K562 (cell line): ENCODE measurements around the gene TBC1D16. TPM values are rescaled to one million over a fixed set of nuclear protein-coding genes. Genes with fewer than 3 reads are reported as not detected.

Source experiments
- ATAC-seq: fragments of 200-7000 bp; cut with Tn5 transposase; 3 replicates; pipeline ENCODE4 v1.9.1; 2020; ENCODE audit warnings: moderate library complexity
- BruUV-seq: library from RNA; stranded (reverse); fragments of 400-500 nt; replicated peaks from 2 replicates; lab custom pipeline; 2021; lab: Mats Ljungman, UMichigan
- CTCF ChIA-PET: fragments of 300-600 bp; formaldehyde crosslinking; extraction: SDS; loops from one replicate; lab custom pipeline; 2021; ENCODE audit warnings: low intra/inter-chr PET ratio; lab: Yijun Ruan, JAX
- POLR2A ChIA-PET: fragments of 300-600, 350-650 bp; sonication (Branson Sonifier 250); formaldehyde crosslinking; extraction: SDS; loops from one replicate; lab custom pipeline; 2021; ENCODE audit warnings: antibody characterized with exemption, inconsistent platforms; lab: Yijun Ruan, JAX
- DNase-seq, 4 experiments: peaks; one replicate each; pipeline versions ENCODE4 v3.0.0 to v3.0.0-alpha.2; 2011 to 2018; ENCODE audit warnings: low spot score in 3 of 4, mixed read lengths in 3 of 4; ENCODE audit errors: extremely low read depth in 1 of 4
- FAIRE-seq: peaks from 2 replicates; lab custom pipeline; 2011; peaks lifted over from hg19 to GRCh38; lab: Jason Lieb, UNC
- H2AFZ ChIP-seq: 2 replicates; pipeline ENCODE4 v1.6.0; 2011; ENCODE audit warnings: low read depth, low read length, control low read depth, inconsistent platforms
- H3K27ac ChIP-seq: fragments of 200-600 bp; 3 replicates; pipeline ENCODE4 v1.8.0; 2011; ENCODE audit warnings: low read depth, mild to moderate bottlenecking, control low read depth, inconsistent platforms, low read length, moderate library complexity, mixed read lengths; ENCODE audit errors: extremely low read depth
- H3K27me3 ChIP-seq, 2 experiments: fragments of 300-600 bp in 1 of 2; 2 replicates in 1 of 2; 3 replicates in 1 of 2; pipeline versions ENCODE4 v1.6.0 to v1.8.0; 2011; ENCODE audit warnings: inconsistent platforms in 2 of 2, low read length in 2 of 2, mild to moderate bottlenecking in 1 of 2, mixed read lengths in 1 of 2, moderate library complexity in 1 of 2; ENCODE audit not compliant: control insufficient read depth in 2 of 2, insufficient read depth in 2 of 2
- H3K36me3 ChIP-seq: fragments of 300-600 bp; 3 replicates; pipeline ENCODE4 v1.8.0; 2011; ENCODE audit warnings: mild to moderate bottlenecking, low read length, inconsistent platforms; ENCODE audit not compliant: control insufficient read depth, insufficient read depth
- H3K4me1 ChIP-seq, 2 experiments: fragments of 200-600 bp in 1 of 2; replicated peaks in 1 of 2; 2 replicates in 1 of 2; 3 replicates in 1 of 2; pipeline versions ENCODE4 v1.5.1 to v1.8.0; 2011; ENCODE audit warnings: inconsistent platforms in 2 of 2, low read length in 2 of 2, mild to moderate bottlenecking in 1 of 2, mixed read lengths in 1 of 2, moderate library complexity in 1 of 2; ENCODE audit not compliant: control insufficient read depth in 2 of 2, insufficient read depth in 2 of 2
- H3K4me2 ChIP-seq: 2 replicates; pipeline ENCODE4 v1.6.1; 2011; ENCODE audit warnings: low read length, control low read depth, inconsistent platforms, mixed read lengths; ENCODE audit not compliant: insufficient read depth
- H3K4me3 ChIP-seq: fragments of 200-600 bp; sonication (generic), shearing (Covaris generic); 2 replicates; pipeline ENCODE4 v1.5.1; 2016; ENCODE audit warnings: control low read depth, inconsistent platforms
- H3K79me2 ChIP-seq: fragments of 200-600 bp; 3 replicates; pipeline ENCODE4 v1.8.0; 2011; ENCODE audit warnings: low read length, inconsistent platforms; ENCODE audit not compliant: control insufficient read depth, insufficient read depth
- H3K9ac ChIP-seq, 2 experiments: 2 replicates each; pipeline versions ENCODE4 v1.6.0 to v1.6.1; 2011; ENCODE audit warnings: low read depth in 2 of 2, low read length in 2 of 2, control low read depth in 1 of 2, inconsistent platforms in 1 of 2, mild to moderate bottlenecking in 1 of 2, mixed read lengths in 1 of 2; ENCODE audit not compliant: insufficient read depth in 1 of 2
- H3K9me1 ChIP-seq: one replicate; pipeline ENCODE4 v1.6.0; 2011; ENCODE audit warnings: inconsistent platforms, mild to moderate bottlenecking, low read length, moderate library complexity; ENCODE audit not compliant: control insufficient read depth, insufficient read depth
- H3K9me3 ChIP-seq: replicated peaks from 2 replicates; pipeline ENCODE4 v1.5.1; 2011; ENCODE audit warnings: low read depth, low read length, inconsistent platforms; ENCODE audit not compliant: control insufficient read depth, insufficient read depth
- H4K20me1 ChIP-seq: replicated peaks from 2 replicates; pipeline ENCODE4 v1.6.1; 2011; ENCODE audit warnings: low read length, inconsistent platforms, mixed read lengths; ENCODE audit not compliant: control insufficient read depth, insufficient read depth
- CBFA2T3 ChIP-seq: fragments of 450-650 bp; IDR thresholded peaks from 2 replicates; pipeline ENCODE4 v1.6.1; 2017
- ILK ChIP-seq: fragments of 450-650 bp; IDR thresholded peaks from 2 replicates; pipeline ENCODE4 v1.6.1; 2016; ENCODE audit warnings: missing genetic modification characterization, low read depth, mild to moderate bottlenecking, missing compliant biosample characterization, moderate library complexity, borderline replicate concordance
- KDM1A ChIP-seq, 2 experiments: fragments of 450-650 bp; IDR thresholded peaks; 2 replicates each; pipeline ENCODE4 v1.6.1; 2016; ENCODE audit warnings: mild to moderate bottlenecking in 2 of 2
- MEF2D ChIP-seq: conservative IDR thresholded peaks from 2 replicates; pipeline ENCODE4 v1.6.1; 2016; ENCODE audit warnings: low read depth, missing genetic modification characterization, missing compliant biosample characterization
- NCOA2 ChIP-seq, 2 experiments: fragments of 450-650 bp; IDR thresholded peaks; 2 replicates each; pipeline ENCODE4 v1.6.1; 2018; ENCODE audit warnings: mild to moderate bottlenecking in 2 of 2, moderate library complexity in 1 of 2; ENCODE audit not compliant: partially characterized antibody in 2 of 2
- POU5F1 ChIP-seq: fragments of 150-350 bp; IDR thresholded peaks from 2 replicates; pipeline ENCODE4 v1.6.1; 2014; ENCODE audit warnings: borderline replicate concordance, low read length, low read depth, mild to moderate bottlenecking; ENCODE audit not compliant: partially characterized antibody
- PURB ChIP-seq: sonication (generic); formaldehyde crosslinking; IDR thresholded peaks from 2 replicates; pipeline ENCODE4 v1.9.0; 2021; ENCODE audit warnings: low read depth, mild to moderate bottlenecking, missing genetic modification reagents
- TFAM ChIP-seq: fragments of 250-450 bp; sonication (Bioruptor Pico); conservative IDR thresholded peaks from 2 replicates; pipeline ENCODE4 v1.5.0; 2021; ENCODE audit warnings: mild to moderate bottlenecking, moderate library complexity
- UBTF ChIP-seq, 2 experiments: IDR thresholded peaks; 2 replicates each; pipeline ENCODE4 v1.6.1; 2012; ENCODE audit warnings: improper control_type of control experiment in 2 of 2, low read depth in 2 of 2, low read length in 2 of 2, borderline replicate concordance in 1 of 2
- ZC3H11A ChIP-seq: IDR thresholded peaks from 2 replicates; pipeline ENCODE4 v1.6.1; 2012; ENCODE audit warnings: low read depth, low read length, improper control_type of control experiment
- ZNF263 ChIP-seq: sonication (generic); formaldehyde crosslinking; IDR thresholded peaks from 2 replicates; pipeline ENCODE4 v1.8.0; 2022; ENCODE audit warnings: mild to moderate bottlenecking, missing genetic modification reagents, borderline replicate concordance
- ZNF740 ChIP-seq, 3 experiments: fragments of 200-800 bp in 1 of 3; sonication (Bioruptor generic) in 1 of 3; sonication (generic) in 1 of 3; formaldehyde crosslinking in 1 of 3; IDR thresholded peaks; 2 replicates each; pipeline versions ENCODE4 v1.6.1 to v1.8.0; 2016 to 2022; ENCODE audit warnings: mild to moderate bottlenecking in 2 of 3, missing compliant biosample characterization in 2 of 3, missing genetic modification characterization in 2 of 3, missing genetic modification reagents in 1 of 3
- WGBS: fragments of 100-300 bp; shearing (Covaris generic); methylation state at CpG from one replicate; pipeline ENCODE4 v1.1.6; 2016; ENCODE audit warnings: low coverage, mixed read lengths; ENCODE audit not compliant: insufficient coverage; ENCODE audit errors: missing lambda C conversion rate; 5-methylcytosine and 5-hydroxymethylcytosine counted together
- in situ Hi-C: fragments of 300-500 bp; cut with MboI; formaldehyde crosslinking; loops from 4 replicates; pipeline ENCODE4 v1.15.0; 2018; ENCODE audit warnings: inconsistent platforms, mixed read lengths
- intact Hi-C: fragments of 100-400 bp; cut with micrococcal nuclease; formaldehyde crosslinking; loops from 2 replicates; pipeline ENCODE4 v1.14.2; 2022
- polyA plus RNA-seq, 8 experiments: library from polyadenylated mRNA; depleted of rRNA in 4 of 8; stranded (reverse) in 5 of 8; unstranded in 3 of 8; fragments of >200 nt; fragmentation: Nextera tagmentation in 2 of 8; fragmentation: Illumina TruSeq in 1 of 8; extraction: Ambion mirVana in 2 of 8; extraction: Trizol in 1 of 8; gene quantifications; 2 replicates each; pipeline versions ENCODE4 v1.2.1 to v1.2.3, GENCODE V29; 2011 to 2014; ENCODE audit warnings: inconsistent platforms in 1 of 8, missing spikeins in 1 of 8
- total RNA-seq, 7 experiments: library from RNA; depleted of rRNA in 6 of 7; stranded (reverse); fragments of >200 nt in 6 of 7; fragmentation: Illumina TruSeq in 2 of 7; extraction: Trizol in 2 of 7; gene quantifications; 2 replicates each; pipeline versions ENCODE4 v1.2.1 to v1.2.3, GENCODE V29; 2011 to 2021; ENCODE audit warnings: low replicate concordance in 1 of 7

TBC1D16 gene
- total and polyA plus RNA-seq, 9 of the 15 experiments (the other 6 are each of a cell fraction or from before 2014, with no cell fraction given), result 0.01 to 0.20 (median 0.03) TPM; not detected in 1

- CTCF ChIA-PET, result no interaction called here
- Histone ChIP-seq H4K20me1 (no peaks in the 10 kb centered on the region), H3K79me2 (no peaks in the 10 kb centered on the region), H3K9me1 (no peaks in the 10 kb centered on the region), H3K36me3 (no peaks in the 10 kb centered on the region), H2AFZ (peak overlapping the region; percentile 87), H3K27me3 (peaks cover 10 to 48% of the 10 kb centered on the region in 2 experiments), H3K27ac (no peak overlapping the region), H3K4me3 (no peak overlapping the region), H3K9ac (peak overlapping the region in 1 of 2 experiments; percentile 23; a peak in 1 of 4 replicates), H3K4me2 (0 out of 2 replicates have a peak overlapping the region, but pooled peaks have one; percentile 55), H3K4me1 (peaks cover 15 to 20% of the 10 kb centered on the region in 2 experiments), H3K9me3 (no peaks in the 10 kb centered on the region)
- intact Hi-C loops (no loop called here), in situ Hi-C loops (no loop called here)
- no peak for DNase-seq
- no peak for ATAC-seq
- BruUV-seq, result no TSS peak
- WGBS, result 50% methylated on average over 5 of the region's 8 CpGs
- TF ChIP-seq ILK (tag) (no peak), UBTF (IDR thresholded peaks at IDR 0.05; ENCODE audit: borderline replicate concordance in 1 of 2, low read depth in 2 of 2, low read length in 2 of 2) (no peak), MEF2D (tag) (no peak), ZC3H11A (no peak), POU5F1 (no peak), NCOA2 (IDR thresholded peaks at IDR 0.05; ENCODE audit: partially characterized antibody in 2 of 2) (no peak), TFAM (no peak), CBFA2T3 (no peak), ZNF740 (CRISPR knock-in tag; IDR thresholded peaks at IDR 0.05) (no peak), ZNF740 (tag; IDR thresholded peaks at IDR 0.05) (no peak), KDM1A (IDR thresholded peaks at IDR 0.05) (peak in 1 of 2 experiments; percentile 17; a peak in 1 of 4 replicates), ZNF263 (CRISPR knock-in tag) (peak; percentile 90), PURB (CRISPR knock-in tag) (no peak)
- POLR2A ChIA-PET, result no interaction called here
- no peak for FAIRE-seq
Measured at GRCh38 chr17:80064696-80065095, 29.0 kb upstream of the TBC1D16 start.
